Activated T-cell treated with anti-CD3 and anti-CD28 coated beads for 1 hour (primary cell): ENCODE data around the gene OR2AT4.
A peak's percentile ranks its signal among the peaks of the same experiment; 100 is the strongest.
"Not testable (repeated sequence)": the region's sequence is repeated elsewhere in the genome, so short reads cannot be mapped to it uniquely, and the experiment has no call there.

Source experiments
- DNase-seq: peaks from one replicate; pipeline ENCODE4 v3.0.0-alpha.2; 2020; ENCODE audit warnings: low read depth

The OR2AT4 gene

DNA sequence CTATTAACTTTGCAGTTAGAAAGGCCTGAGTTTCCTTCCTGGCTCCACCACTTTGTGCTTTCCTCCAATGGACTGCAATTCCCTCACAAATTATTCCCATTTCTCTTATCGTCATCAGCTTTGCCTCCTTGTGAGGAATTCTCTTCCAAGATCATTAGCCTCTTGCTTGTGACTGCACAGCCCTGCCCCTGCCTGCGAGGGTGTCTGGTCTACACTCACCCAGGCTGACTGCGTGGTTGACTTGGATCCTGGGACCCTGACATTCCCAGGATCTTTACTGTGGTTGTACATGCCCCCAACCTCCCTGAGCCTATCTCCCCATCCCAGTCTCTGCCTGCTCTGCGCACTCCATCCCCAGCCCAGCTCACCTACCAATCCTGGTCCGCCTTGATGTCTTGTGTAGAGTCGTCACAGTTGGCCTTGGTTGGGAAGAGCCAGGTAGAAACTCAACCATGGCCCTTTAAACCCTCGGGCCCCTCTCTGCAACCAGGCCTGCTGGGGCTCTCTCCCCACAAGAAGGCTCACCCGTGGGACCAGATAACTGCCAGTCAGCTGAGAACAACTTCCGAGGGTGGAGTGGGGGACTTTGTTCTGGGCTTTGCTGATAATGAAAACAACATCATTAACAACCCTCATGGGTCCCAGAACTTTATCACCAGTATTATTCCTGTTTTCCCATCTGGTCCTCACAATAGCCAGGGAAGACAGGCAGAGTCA lies at the start of gene OR2AT4:
OR2AT4 (minus strand) TSS at position 421 of the 717 bp plus-strand sequence.
- no peak for DNase-seq

DNA sequence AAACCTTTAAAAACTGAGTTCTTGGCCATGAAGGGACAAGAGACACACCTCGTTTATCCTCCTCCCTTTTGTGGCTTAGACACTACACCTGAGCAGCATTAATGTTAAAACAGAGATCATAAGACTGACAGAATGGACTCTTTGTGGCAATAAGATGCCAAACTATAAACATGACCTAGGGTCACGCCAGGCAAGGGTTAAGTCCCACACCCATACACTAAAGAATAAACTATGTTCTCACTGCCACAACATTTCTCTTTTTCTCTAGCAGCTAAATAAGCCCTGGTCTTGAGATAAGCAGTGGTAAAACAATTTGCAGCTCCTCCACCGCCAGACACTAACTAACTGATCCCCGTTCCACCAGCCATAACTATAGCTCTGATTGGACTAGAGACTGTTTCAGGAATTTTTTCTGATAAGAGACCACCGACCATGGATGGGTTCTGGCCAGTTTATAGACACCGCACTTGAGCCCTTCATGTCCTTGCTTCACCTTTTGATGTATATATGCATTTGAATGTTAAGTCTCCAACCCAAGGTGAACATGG lies 49.4 kb upstream of the OR2AT4 start:
- DNase-seq = no peak

DNA sequence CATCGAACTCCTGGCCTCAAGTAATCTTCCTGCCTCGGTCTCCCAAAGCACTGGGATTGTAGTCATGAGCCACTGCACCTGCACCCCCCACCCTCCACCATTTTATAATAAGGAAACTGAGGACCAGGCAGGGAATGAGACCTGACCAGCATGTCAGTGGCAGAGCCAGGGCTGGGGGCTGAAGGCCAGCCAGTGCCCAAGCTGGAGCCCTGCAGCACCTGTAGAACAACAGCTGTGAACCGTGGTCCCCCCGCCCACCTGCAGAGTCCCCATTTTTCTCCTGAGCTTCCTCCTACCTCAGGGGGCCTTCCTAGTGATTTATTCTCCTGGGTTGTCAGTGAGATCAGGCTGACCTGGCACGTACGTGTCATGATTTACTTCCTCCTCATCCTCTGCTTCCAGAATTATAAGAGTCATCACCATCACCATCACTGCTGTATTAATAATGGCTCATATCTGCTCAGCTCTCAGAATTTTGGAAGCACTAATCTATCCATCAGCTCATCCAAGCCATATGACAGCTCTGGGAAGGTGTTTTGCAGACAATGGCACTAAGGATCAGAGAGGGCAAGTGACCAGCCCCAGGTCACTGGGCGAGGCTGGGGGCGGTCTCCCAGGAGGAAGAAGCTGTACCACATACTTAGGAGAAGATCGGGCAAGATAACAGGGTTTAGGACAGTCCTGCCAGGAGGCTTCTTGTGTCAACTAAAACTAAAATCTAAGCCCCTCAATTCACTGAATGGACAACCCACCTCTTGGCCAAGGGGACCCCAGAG lies 48.7 kb upstream of the OR2AT4 start:
- DNase-seq = no peak

DNA sequence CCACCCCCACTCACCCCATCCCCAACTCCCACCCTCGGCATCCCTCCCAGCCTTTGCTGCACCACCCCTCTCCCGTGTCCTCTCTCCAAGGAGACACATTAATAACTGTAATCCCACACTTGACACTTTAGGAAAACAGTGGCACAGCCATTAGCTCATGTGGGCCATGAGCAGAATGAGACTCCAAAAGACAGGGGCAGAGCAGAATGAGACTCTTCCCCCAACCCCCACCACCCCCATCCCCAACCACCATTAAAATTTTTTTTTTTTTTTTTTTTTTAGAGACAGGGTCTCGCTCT lies 48.0 kb upstream of the OR2AT4 start:
- DNase-seq = no peak

DNA sequence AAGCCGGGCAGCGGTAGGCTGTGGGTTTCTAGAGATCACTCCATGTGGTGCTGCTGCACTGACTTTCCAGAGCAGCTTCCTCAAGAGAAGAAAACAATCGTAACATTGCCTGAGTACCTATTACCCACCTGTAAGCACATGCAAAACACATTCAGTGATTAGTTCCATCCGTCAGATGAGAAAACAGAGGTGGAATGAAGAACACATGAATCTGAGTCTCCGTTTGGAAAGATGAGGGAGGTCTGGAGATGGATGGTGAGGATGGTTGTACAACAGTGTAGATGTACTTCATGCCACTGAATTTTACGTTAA lies 46.7 kb upstream of the OR2AT4 start:
- no peak for DNase-seq

DNA sequence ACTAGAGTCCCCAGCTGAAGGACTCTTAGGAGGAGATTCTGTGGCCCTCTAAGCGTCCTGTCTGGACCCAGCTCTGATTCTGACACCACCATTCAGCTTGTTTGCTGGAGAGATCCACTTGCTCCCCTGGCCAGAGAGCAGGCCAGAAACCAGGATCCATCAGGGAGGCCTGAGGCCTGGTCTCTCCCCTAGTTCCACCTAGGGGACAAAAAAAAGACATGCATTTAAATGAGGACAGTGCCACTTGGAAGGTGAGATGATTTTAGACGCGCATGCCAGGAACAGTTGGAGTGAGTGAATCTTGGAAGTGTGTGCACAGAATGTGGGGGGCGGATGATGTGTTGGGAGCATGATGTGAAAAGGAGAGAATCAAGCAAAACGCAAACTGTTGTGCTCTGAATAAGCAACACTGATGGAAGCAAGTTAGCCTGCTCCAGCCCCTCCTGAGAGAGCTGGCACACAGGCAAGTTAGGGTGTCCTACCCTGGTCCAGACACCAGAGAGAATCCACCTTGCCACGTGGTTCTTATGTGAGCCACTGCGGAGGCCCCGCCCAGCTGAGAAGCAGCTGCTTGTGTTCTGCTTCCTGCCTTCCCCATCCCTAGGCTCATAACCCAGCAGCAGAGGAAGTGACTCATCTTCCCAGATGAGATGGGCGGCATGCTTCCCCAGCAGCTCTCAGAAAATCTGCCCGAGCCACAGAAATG lies 46.2 kb upstream of the OR2AT4 start:
- DNase-seq = peak; percentile 52

DNA sequence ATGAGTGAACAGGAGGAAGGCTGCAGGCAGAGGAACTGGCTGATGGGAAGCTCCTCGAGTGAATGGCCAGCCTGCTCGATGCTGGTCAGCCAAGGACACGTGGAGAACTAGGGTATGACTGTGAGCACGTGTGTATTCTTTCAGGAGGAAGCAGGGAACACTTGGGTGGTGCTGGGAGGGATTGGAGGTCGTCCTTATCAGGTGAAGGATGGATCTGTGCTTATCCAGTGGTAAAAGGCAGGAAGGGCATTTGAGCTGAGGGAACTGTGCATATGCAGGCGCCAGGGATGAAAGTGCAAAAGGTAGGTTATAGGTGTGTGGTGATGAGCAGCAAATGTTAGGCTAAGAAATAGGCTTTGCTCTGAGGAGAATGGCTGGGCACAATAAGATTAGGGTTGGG lies 44.5 kb upstream of the OR2AT4 start:
- no peak for DNase-seq

DNA sequence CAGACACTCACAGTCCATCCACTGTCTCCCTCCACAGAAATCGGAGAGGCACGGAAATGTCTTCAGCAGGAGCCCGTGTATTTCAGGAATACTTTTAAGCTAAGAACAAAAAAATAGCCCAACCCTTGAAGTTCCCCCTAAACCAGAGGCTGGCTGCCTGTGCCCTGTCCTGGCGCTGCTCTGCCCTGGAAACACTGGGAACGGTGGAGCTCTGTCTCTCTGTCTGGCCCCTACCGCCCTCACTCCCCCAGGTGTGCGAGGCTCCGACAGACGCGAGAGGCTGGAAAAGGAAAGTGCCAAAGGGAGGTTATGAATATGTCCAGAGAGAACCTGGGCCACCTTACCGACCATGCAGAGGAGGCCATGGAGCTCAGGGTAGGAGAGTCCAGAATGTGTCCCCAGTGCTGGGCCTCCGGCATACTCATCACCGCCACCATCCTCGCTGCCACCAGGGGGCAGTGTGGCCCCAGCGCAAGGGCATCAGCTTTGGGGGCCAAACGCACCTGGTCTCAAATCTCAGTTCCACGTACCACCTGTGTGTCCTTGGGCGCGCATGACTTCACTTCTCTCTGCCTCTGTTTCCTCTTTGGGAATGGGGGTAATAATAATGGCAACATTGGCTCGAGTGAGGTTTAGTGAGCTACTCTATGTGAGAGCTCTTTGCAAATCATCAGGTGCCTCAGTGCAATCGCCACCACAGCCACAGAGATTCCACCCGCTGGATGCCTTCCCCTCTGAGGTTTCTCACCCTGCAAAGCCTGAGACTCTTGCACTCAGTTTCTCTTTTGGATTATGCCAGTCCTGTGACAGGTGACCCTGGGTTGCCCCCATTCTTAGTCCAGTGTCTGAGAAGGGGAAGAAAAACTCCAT lies 43.8 kb upstream of the OR2AT4 start:
- DNase-seq = peak; percentile 77

DNA sequence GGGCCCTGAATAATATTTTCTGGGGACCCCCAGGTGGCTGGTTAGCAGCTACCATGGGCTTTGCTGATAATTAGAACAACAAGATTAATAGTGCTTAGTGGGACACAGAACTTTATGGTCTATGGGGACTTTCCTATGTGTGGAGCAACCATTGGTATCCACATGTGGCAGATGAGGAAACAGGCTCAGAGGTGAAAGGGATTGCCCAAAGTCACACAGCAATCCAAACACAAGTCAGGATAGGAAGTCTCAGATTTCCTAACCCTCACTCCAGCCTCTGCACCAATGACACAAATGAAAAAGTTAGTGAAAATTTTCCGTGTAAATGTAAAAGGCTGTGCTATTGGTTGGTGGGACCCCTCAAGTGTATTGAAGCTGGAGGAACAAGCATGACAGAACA lies 39.0 kb upstream of the OR2AT4 start:
- no peak for DNase-seq

DNA sequence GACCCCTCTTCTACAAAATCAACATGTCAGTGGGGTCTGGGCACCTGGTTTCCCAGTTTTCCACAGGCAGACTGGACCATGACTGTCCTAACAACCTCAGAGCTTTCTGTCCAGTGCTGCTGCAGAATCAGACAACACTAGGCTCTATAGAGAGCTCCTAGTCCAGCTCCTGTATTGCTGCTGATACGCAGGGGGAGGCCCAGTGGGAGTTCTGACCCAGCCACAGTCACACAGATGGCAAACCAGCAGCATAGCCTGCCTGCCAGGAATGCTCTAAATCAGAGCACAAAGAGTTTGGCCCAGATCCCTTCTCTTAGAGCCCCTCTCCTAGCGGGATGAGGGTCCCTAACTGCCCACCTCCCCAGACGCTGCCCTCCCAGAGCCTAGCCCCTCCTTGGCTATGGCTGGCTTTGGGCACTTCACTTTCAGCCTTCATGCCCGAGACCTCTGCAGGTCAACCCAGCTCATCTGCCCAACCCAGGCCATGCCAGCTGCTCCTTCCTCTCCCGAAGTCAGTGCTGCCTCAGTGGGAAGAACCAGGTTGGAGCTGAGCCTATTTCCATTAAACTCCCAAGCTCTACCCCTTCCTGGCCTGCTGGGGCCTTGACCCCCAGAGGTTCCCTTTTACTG lies 38.5 kb upstream of the OR2AT4 start:
- DNase-seq = no peak

DNA sequence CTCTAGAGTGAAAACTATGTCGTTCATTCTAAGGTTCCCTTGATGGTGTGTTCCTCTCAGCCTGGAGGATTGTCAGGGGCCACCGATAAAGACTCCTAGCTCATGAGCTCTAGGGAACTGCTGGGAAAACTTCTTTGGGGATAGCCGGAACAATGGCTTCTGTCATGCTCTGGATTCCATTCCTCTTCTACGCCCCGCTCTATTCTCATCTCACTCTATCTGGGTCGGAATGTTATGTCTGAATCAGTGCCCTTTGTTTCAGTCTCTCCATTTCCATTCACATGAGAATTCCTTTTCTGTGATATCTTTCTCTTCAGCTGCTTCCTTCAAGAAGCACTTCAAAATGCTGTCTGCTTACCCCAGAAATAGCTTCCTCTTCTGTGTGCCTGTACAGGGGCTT lies 37.3 kb upstream of the OR2AT4 start:
- DNase-seq = no peak

DNA sequence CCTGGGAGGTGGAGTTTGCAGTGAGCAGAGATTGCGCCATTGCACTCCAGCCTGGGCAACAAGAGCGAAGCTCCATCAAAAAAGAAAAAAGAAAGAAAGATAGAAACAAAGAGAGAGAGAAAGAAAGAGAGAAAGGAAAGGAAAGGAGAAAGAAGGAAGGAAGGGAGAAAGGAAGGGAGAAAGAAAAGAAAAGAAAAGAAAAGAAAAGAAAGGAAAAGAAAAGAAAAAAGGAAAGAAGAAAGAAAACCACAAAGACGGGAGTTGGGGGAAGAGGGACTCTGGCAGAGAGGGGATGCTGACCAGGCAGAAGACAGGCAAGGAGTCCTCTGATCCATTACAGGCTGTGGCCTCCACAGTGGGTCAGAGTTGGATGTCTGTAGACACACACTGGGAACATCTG lies 35.4 kb upstream of the OR2AT4 start:
- no peak for DNase-seq

DNA sequence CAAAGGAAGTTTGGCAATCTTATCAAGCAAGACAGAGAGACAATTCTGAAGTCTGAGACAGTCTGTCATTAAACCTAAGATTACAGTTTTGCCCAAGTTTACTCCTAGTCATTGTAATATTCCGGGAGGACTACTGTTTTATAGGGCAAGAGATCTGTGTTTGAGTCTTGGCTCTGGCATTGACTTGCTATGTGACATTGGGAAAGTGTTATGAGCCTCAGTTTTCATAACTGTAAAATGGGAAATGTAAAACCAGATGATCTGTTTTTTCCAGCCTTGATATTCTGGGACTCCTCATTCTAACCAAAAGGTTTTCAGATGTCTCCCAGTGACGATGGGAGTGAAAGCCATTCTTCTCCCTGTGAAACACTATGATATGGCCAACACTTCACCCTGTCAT lies 29.9 kb upstream of the OR2AT4 start:
- DNase-seq = no peak

DNA sequence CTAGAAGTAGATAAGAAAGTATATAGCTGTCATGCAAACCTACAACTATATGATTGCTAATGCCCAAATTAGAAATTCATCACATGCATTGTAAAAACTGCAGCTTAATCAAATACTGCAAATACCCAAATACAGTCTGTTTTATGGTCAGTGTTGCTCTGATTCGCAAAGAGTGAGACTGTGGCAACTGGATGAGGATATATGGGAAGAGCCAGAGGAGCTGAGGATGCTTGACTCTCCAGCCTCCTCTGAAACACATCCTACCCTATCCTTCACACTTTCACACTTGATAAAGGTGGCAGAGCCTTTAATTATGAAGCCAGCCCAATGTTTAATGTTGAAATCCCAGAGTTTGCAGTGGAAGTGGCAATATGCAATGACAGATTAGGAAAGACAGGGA lies 21.9 kb upstream of the OR2AT4 start:
- no peak for DNase-seq

DNA sequence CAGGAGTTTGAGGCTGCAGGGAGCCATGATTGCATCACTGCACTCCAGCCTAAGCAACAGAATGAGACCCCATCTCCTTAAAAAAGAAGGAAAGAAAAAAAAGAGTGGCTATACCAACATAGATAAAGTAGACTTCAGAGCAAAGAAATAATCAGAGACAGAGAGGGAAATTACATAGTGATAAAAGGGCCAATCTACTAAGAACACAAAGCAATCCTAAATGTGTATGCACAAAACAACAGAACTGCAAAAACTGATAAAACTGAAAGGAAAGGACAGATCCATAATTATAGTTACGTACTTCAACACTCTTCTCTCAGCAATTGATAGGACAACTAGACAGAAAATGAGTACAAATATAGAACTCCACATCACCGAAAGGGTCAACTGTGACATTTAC lies 17.8 kb upstream of the OR2AT4 start:
- DNase-seq = no peak

DNA sequence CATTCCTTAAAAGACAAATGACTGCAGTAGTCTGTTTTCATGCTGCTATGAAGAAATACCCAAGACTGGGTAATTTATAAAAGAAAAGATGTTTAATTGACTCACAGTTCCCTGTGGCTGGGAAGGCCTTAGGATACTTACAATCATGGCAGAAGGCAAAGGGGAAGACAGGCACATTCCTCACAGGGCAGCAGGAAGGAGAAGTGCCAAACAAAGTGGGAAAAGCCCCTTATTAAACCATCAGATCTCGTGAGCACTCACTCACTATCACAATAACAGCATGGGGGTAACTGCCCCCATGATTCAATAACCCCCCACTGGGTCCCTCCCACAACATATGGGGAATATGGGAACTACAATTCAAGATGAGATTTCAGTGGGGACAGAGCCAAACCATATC lies 16.4 kb upstream of the OR2AT4 start:
- no peak for DNase-seq

DNA sequence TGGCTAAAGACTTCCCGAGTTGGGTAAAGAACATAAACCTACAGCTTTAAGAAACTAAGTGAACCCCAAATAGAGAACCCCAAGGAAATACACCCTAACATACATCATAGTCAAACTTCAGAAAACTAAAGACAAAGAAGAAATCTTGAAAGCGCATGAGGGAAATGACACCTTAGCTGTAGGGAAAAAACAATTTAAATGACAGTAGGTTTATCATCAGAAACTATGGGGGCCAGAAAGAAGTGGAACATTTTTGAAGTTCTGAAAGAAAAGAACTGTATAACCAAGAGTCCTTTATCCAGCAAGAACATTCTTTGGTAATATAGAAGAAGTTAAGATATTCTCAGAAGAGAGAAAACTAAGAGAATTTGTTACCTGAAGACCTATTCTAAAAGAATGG lies 15.5 kb upstream of the OR2AT4 start:
- DNase-seq = no peak

DNA sequence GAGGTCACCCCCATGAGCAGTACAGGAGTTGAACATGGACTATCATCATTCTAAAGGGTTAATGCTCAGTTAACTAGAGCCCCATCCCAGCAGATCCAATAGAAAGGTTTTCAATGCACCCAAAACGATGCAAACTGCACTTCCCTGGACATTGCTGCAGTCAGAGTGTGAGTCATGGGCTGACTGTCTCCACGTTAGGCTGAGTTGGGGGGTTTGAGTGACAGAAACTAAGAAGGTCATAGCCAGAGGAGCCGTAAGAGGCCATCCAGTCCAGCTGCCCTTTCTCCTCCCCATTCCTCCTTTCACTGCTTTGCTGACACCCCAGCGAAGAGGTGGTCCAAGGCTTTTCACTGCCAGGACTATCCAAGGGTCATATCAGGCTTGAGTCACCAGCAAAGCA lies 10.5 kb upstream of the OR2AT4 start:
- no peak for DNase-seq

DNA sequence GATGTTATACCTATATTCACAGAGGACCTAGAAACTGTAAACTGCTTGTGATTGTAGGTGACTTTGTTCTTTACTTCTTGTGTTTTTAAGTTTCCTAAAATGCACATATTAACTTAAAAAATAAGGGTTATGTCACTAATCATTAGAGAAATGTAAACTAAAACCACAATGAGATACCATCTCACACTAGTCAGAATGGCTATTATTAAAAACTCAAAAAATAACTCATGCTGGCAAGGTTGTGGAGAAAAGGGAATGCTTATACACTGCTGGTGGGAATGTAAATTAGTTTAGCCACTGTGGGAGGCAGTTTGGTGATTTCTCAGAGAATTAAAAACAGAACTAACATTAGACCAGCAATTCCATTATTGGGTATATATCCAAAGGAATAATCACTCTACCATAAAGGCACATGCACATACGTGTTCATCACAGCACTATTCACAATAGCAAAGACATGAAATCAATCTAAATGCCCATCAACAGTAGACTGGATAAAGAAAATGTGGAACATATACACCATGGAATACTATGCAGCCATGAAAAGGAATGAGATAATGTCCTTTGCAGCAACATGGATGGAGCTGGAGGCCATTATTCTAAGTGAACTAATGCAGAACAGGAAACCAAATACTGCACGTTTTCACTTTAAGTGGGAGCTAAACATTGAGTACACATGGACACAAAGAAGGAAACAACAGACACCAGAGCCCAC lies 9.4 kb upstream of the OR2AT4 start:
- not testable (repeated sequence) for DNase-seq

DNA sequence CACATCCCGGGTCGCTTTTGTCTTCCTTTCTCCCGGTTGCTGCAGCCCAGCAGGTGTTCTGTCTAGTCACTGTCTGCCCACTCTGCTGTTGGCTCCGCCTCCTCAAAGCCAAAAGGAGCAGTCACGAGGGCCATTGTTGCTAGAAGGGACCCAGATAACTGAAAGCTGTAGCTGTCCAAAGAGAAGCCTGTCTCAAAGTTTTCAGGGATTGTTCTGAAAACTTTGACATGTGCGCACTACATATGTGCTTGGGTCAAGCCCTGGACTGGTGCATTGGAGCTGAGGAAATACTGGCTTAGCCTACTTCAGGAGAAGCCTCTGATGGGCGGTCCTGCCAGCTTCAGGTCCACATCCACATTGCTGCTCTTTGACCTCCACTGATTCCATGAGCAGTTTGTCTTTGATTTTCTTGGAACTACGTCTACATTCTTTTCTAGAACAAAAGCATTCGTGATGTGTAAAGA lies 8.8 kb upstream of the OR2AT4 start:
- DNase-seq = no peak
